K562 (cell line): ENCODE measurements around the gene CCL3. TPM values are rescaled to one million over a fixed set of nuclear protein-coding genes. Genes with fewer than 3 reads are reported as not detected.

ENCODE experiments used
- FOXJ2 ChIP-seq: fragments of 200-800 bp; sonication (Bioruptor generic); IDR thresholded peaks from 2 replicates; pipeline ENCODE4 v1.6.1; 2016; ENCODE audit warnings: missing genetic modification characterization, missing compliant biosample characterization
- HIVEP1 ChIP-seq: fragments of 250-450 bp; sonication (Bioruptor Pico); IDR thresholded peaks from 2 replicates; pipeline ENCODE4 v1.4.0; 2020; ENCODE audit warnings: mild to moderate bottlenecking
- NFIC ChIP-seq: fragments of 450-650 bp; IDR thresholded peaks from 2 replicates; pipeline ENCODE4 v1.6.1; 2017; ENCODE audit warnings: mild to moderate bottlenecking, inconsistent platforms
- PHF8 ChIP-seq: fragments of 200-600 bp; sonication (generic); IDR thresholded peaks from 2 replicates; pipeline ENCODE4 v1.6.1; 2012; ENCODE audit warnings: mixed run types, mild to moderate bottlenecking, inconsistent platforms, low read length, moderate library complexity, borderline replicate concordance
- TEAD1 ChIP-seq, 2 experiments: fragments of 450-650 bp in 1 of 2; sonication (generic) in 1 of 2; formaldehyde crosslinking; IDR thresholded peaks; 2 replicates each; pipeline versions ENCODE4 v1.4.0 to v1.8.0; 2020 to 2022; ENCODE audit warnings: mild to moderate bottlenecking in 2 of 2, missing genetic modification reagents in 1 of 2
- YY1 ChIP-seq, 3 experiments: IDR thresholded peaks; 2 replicates each; pipeline ENCODE4 v1.6.1; 2011; ENCODE audit warnings: low read length in 2 of 3, mild to moderate bottlenecking in 2 of 3, moderate library complexity in 2 of 3, borderline replicate concordance in 1 of 3, control low read depth in 1 of 3, low read depth in 1 of 3; ENCODE audit not compliant: insufficient read depth in 3 of 3, insufficient replicate concordance in 2 of 3, control insufficient read depth in 1 of 3, insufficient read length in 1 of 3; ENCODE audit errors: extremely low read depth in 1 of 3
- ZFP91 ChIP-seq: sonication (generic); formaldehyde crosslinking; IDR thresholded peaks from 2 replicates; pipeline ENCODE4 v1.8.0; 2022; ENCODE audit warnings: mild to moderate bottlenecking, missing genetic modification reagents
- ZNF764 ChIP-seq: fragments of 250-450 bp; sonication (Bioruptor Pico); IDR thresholded peaks from 2 replicates; pipeline ENCODE4 v1.4.0; 2020; ENCODE audit warnings: low read depth, mild to moderate bottlenecking, moderate library complexity
- polyA plus RNA-seq, 8 experiments: library from polyadenylated mRNA; depleted of rRNA in 4 of 8; stranded (reverse) in 5 of 8; unstranded in 3 of 8; fragments of >200 nt; fragmentation: Nextera tagmentation in 2 of 8; fragmentation: Illumina TruSeq in 1 of 8; extraction: Ambion mirVana in 2 of 8; extraction: Trizol in 1 of 8; gene quantifications; 2 replicates each; pipeline versions ENCODE4 v1.2.1 to v1.2.3, GENCODE V29; 2011 to 2014; ENCODE audit warnings: inconsistent platforms in 1 of 8, missing spikeins in 1 of 8
- total RNA-seq, 7 experiments: library from RNA; depleted of rRNA in 6 of 7; stranded (reverse); fragments of >200 nt in 6 of 7; fragmentation: Illumina TruSeq in 2 of 7; extraction: Trizol in 2 of 7; gene quantifications; 2 replicates each; pipeline versions ENCODE4 v1.2.1 to v1.2.3, GENCODE V29; 2011 to 2021; ENCODE audit warnings: low replicate concordance in 1 of 7
- TF ChIP-seq, protein P1 (sequence below): fragments of 450-650 bp; IDR thresholded peaks from 2 replicates; pipeline ENCODE4 v1.6.1; 2017; ENCODE audit warnings: antibody characterized with exemption
- TF ChIP-seq, protein P2 (sequence below): sonication (generic); formaldehyde crosslinking; IDR thresholded peaks from 2 replicates; pipeline ENCODE4 v1.9.0; 2022; ENCODE audit warnings: mild to moderate bottlenecking, missing genetic modification reagents
- TF ChIP-seq, protein P3 (sequence below): sonication (generic); formaldehyde crosslinking; IDR thresholded peaks from 2 replicates; pipeline ENCODE4 v1.5.0; 2020; ENCODE audit warnings: missing genetic modification reagents

The CCL3 gene
- total and polyA plus RNA-seq, 9 of the 15 experiments (the other 6 are each of a cell fraction or from before 2014, with no cell fraction given) = 0.58 TPM; not detected in 8

- TF ChIP-seq ZFP91 (CRISPR knock-in tag) = no peak
- TF ChIP-seq PHF8 = no peak
- TF ChIP-seq, protein P1, sequence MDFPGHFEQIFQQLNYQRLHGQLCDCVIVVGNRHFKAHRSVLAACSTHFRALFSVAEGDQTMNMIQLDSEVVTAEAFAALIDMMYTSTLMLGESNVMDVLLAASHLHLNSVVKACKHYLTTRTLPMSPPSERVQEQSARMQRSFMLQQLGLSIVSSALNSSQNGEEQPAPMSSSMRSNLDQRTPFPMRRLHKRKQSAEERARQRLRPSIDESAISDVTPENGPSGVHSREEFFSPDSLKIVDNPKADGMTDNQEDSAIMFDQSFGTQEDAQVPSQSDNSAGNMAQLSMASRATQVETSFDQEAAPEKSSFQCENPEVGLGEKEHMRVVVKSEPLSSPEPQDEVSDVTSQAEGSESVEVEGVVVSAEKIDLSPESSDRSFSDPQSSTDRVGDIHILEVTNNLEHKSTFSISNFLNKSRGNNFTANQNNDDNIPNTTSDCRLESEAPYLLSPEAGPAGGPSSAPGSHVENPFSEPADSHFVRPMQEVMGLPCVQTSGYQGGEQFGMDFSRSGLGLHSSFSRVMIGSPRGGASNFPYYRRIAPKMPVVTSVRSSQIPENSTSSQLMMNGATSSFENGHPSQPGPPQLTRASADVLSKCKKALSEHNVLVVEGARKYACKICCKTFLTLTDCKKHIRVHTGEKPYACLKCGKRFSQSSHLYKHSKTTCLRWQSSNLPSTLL = no peak
- no peak for TF ChIP-seq ZNF764 (CRISPR knock-in tag)
- TF ChIP-seq, protein P2, sequence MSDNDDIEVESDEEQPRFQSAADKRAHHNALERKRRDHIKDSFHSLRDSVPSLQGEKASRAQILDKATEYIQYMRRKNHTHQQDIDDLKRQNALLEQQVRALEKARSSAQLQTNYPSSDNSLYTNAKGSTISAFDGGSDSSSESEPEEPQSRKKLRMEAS (CRISPR knock-in tag) = no peak
- TF ChIP-seq YY1 (IDR thresholded peaks at IDR 0.05; ENCODE audit: borderline replicate concordance in 1 of 3, control insufficient read depth in 1 of 3, extremely low read depth in 1 of 3, insufficient read depth in 3 of 3, insufficient read length in 1 of 3, insufficient replicate concordance in 2 of 3, low read depth in 1 of 3, low read length in 2 of 3) = no peak
- TF ChIP-seq TEAD1 (CRISPR knock-in tag; IDR thresholded peaks at IDR 0.05) = no peak
- TF ChIP-seq NFIC = peak; percentile 40
- TF ChIP-seq, protein P3, sequence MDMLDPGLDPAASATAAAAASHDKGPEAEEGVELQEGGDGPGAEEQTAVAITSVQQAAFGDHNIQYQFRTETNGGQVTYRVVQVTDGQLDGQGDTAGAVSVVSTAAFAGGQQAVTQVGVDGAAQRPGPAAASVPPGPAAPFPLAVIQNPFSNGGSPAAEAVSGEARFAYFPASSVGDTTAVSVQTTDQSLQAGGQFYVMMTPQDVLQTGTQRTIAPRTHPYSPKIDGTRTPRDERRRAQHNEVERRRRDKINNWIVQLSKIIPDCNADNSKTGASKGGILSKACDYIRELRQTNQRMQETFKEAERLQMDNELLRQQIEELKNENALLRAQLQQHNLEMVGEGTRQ (CRISPR knock-in tag) = peak; percentile 24; the same call in 1 of the 2 replicates
- no peak for TF ChIP-seq HIVEP1 (CRISPR knock-in tag)
- TF ChIP-seq FOXJ2 (tag) = no peak
Measured at GRCh38 chr17:36124879-36125824, 35.2 kb upstream of the CCL3 start (continued).
